ENCODE results near the gene TBC1D21.

The TBC1D21 gene

GRCh38 chr15:73919706-73920105, 46.3 kb downstream of the TBC1D21 start:
- DNase-seq (ENCODE audit: insufficient read length, low spot score): no peak
- FAIRE-seq: no peak
- TF ChIP-seq CTCF (IDR thresholded peaks at IDR 0.05; ENCODE audit: insufficient read depth, missing control alignments): no peak

- no peak for DNase-seq (ENCODE audit: insufficient read length, low spot score)
- TF ChIP-seq CTCF (IDR thresholded peaks at IDR 0.05; ENCODE audit: insufficient read depth, missing control alignments): no peak
- FAIRE-seq: no peak
Measured at GRCh38 chr15:73921254-73921925, 48.0 kb downstream of the TBC1D21 start.

- no peak for TF ChIP-seq CTCF (IDR thresholded peaks at IDR 0.05; ENCODE audit: insufficient read depth, missing control alignments)
- DNase-seq (ENCODE audit: insufficient read length, low spot score): peak; percentile 66
- no peak for FAIRE-seq
Measured at GRCh38 chr15:73922186-73923151, 49.1 kb downstream of the TBC1D21 start.

GRCh38 chr15:73923156-73923487, 49.8 kb downstream of the TBC1D21 start:
- TF ChIP-seq CTCF (IDR thresholded peaks at IDR 0.05; ENCODE audit: insufficient read depth, missing control alignments): no peak

GRCh38 chr15:73923488-73924164, 50.3 kb downstream of the TBC1D21 start:
- TF ChIP-seq CTCF (IDR thresholded peaks at IDR 0.05; ENCODE audit: insufficient read depth, missing control alignments): no peak
- FAIRE-seq (no peak), DNase-seq (ENCODE audit: insufficient read length, low spot score) (no peak)

More at GRCh38 chr15:73923156-73923487, 49.8 kb downstream of the TBC1D21 start:
- no peak for DNase-seq (ENCODE audit: insufficient read length, low spot score)
- no peak for FAIRE-seq

- FAIRE-seq: no peak
- no peak for DNase-seq (ENCODE audit: insufficient read length, low spot score)
- no peak for TF ChIP-seq CTCF (IDR thresholded peaks at IDR 0.05; ENCODE audit: insufficient read depth, missing control alignments)
Measured at GRCh38 chr15:73924171-73924921, 51.0 kb downstream of the TBC1D21 start.

All from D721Med (cell line).